ENCODE data around the gene CCL5. TPM values are rescaled to one million over a fixed set of nuclear protein-coding genes. Genes with fewer than 3 reads are reported as not detected.

CCL5 gene
- total RNA-seq, 1 experiment from 2014 or later = not detected

DNA sequence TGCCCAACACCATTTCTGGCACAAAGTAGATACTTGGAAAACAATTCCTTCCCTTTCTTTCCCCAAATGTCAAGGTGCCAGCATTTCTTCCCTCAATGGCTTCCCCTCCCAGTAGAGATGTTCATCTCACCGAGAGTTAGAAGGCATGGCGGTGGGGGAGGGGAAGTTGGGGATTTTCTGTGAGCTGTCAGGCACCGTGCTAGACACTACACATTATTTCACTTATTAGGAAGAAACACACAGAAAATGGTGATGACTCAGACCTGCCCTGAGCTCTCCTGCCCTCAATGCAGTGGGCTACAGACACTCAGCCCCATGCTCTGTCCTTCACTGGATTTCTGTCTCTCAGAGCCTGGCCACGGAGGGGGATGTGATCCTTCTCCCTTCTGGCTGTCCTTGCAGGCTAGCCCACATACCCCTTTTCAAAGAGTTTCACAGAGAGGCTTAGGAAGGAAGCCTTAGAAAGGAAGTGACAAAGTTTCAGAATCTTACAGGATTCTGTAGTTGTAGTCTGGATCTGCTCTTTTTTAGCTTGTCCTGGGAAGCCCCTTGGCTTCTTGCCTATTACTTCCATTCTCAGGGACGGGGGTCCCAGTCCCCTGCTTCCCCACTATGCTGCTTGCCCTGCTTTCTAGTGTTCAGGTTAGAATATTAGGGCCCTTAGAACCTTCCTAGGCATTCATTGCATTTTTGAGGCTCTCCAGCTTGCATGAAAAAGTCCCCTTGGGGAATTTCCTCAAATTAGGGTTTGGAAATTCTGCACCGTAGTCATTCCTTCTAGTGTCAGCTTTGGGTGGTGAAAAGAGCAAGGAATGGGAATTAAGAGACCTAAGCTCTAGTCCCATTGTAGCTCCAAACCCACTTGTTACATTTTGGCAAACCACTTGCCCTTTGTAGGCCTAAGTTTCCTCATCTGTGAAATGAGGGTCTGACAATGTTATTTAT, 12.2 kb upstream of the CCL5 start:
- Histone ChIP-seq H3K79me1 (ENCODE audit: insufficient read depth, low read depth, low read length, poor library complexity, severe bottlenecking) (no peaks in the 10 kb centered on the region), H3K14ac (ENCODE audit: insufficient read depth, low read length) (no peak overlapping the region; the same call in 1 of the 2 replicates), H3K9me3 (ENCODE audit: control insufficient read depth, low read depth, low read length) (no peaks in the 10 kb centered on the region), H2AFZ (ENCODE audit: low read length) (no peak overlapping the region), H3K9ac (ENCODE audit: extremely low read depth, insufficient read length, low read length) (no peak overlapping the region), H3T11ph (ENCODE audit: low read length) (no peak overlapping the region), H2BK120ac (ENCODE audit: low read depth, low read length, poor library complexity, severe bottlenecking) (no peak overlapping the region), H3K23ac (ENCODE audit: insufficient read length, low read depth, low read length) (no peak overlapping the region), H3K4me1 (ENCODE audit: insufficient read depth, low read length) (peaks cover 2% of the 10 kb centered on the region; the same call in 1 of the 2 replicates), H2BK15ac (ENCODE audit: low read depth, low read length) (no peak overlapping the region), H3K27me3 (ENCODE audit: insufficient read depth, low read length) (no peaks in the 10 kb centered on the region), H2BK5ac (ENCODE audit: insufficient read length, low read length) (no peak overlapping the region), H3K4ac (ENCODE audit: low read depth, low read length) (no peak overlapping the region), H3K23me2 (ENCODE audit: insufficient read length, low read depth, low read length, poor library complexity, severe bottlenecking) (no peaks in the 10 kb centered on the region), H3K56ac (ENCODE audit: insufficient read length, low read depth, low read length) (no peak overlapping the region), H4K8ac (replicated peaks; ENCODE audit: insufficient read length, low read depth, low read length) (no peak overlapping the region), H3K18ac (ENCODE audit: insufficient read length, low read depth, low read length) (no peak overlapping the region), H3K79me2 (ENCODE audit: insufficient read depth, low read length) (no peaks in the 10 kb centered on the region), H2BK12ac (ENCODE audit: insufficient read length, low read depth, low read length) (no peak overlapping the region), H4K5ac (ENCODE audit: insufficient read length, low read depth, low read length) (no peak overlapping the region), H3K4me2 (ENCODE audit: insufficient read depth, insufficient read length, low read length) (no peak overlapping the region), H4K20me1 (ENCODE audit: control insufficient read depth, insufficient read depth, insufficient read length) (no peaks in the 10 kb centered on the region), H2BK20ac (ENCODE audit: low read depth, low read length, poor library complexity, severe bottlenecking) (no peak overlapping the region), H4K91ac (ENCODE audit: insufficient read length, low read depth, low read length) (no peak overlapping the region), H2AK5ac (ENCODE audit: insufficient read length, low read length) (no peak overlapping the region), H3K27ac (ENCODE audit: insufficient read length, low read depth, low read length) (no peak overlapping the region)
- H3K27me3 Mint-ChIP-seq (ENCODE audit: low read depth) = no peaks in the 10 kb centered on the region
- H3K27ac Mint-ChIP-seq = no peak overlapping the region; a peak in 2 of 7 replicates
- TF ChIP-seq, protein P1, sequence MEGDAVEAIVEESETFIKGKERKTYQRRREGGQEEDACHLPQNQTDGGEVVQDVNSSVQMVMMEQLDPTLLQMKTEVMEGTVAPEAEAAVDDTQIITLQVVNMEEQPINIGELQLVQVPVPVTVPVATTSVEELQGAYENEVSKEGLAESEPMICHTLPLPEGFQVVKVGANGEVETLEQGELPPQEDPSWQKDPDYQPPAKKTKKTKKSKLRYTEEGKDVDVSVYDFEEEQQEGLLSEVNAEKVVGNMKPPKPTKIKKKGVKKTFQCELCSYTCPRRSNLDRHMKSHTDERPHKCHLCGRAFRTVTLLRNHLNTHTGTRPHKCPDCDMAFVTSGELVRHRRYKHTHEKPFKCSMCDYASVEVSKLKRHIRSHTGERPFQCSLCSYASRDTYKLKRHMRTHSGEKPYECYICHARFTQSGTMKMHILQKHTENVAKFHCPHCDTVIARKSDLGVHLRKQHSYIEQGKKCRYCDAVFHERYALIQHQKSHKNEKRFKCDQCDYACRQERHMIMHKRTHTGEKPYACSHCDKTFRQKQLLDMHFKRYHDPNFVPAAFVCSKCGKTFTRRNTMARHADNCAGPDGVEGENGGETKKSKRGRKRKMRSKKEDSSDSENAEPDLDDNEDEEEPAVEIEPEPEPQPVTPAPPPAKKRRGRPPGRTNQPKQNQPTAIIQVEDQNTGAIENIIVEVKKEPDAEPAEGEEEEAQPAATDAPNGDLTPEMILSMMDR (conservative IDR thresholded peaks at IDR 0.05) = no peak
- no peak for DNase-seq
- H3K4me3 Mint-ChIP-seq = no peak overlapping the region
- WGBS (ENCODE audit: extremely low coverage, insufficient read length, low lambda C conversion rate) = no CpG with 5 or more reads among the region's 6 CpGs
- H3K9me3 Mint-ChIP-seq = no peaks in the 10 kb centered on the region
- peaks cover 15 to 20% of the 10 kb centered on the region in 2 experiments for H3K4me1 Mint-ChIP-seq
- no peaks in the 10 kb centered on the region for H3K36me3 Mint-ChIP-seq (ENCODE audit: insufficient read depth in 1 of 3, low read depth in 3 of 3)

Data from H9 (cell line).